GM18498 (cell line): ENCODE measurements around the gene LIMA1.
"Not testable (repeated sequence)": the region's sequence is repeated elsewhere in the genome, so short reads cannot be mapped to it uniquely, and the experiment has no call there.

Experiments
- ATAC-seq: cut with Tn5 transposase; IDR thresholded peaks from one replicate; pipeline ENCODE4 v1.9.1; 2021; ENCODE audit warnings: mild to moderate bottlenecking, moderate library complexity; ENCODE audit not compliant: unreplicated experiment

Gene LIMA1

DNA sequence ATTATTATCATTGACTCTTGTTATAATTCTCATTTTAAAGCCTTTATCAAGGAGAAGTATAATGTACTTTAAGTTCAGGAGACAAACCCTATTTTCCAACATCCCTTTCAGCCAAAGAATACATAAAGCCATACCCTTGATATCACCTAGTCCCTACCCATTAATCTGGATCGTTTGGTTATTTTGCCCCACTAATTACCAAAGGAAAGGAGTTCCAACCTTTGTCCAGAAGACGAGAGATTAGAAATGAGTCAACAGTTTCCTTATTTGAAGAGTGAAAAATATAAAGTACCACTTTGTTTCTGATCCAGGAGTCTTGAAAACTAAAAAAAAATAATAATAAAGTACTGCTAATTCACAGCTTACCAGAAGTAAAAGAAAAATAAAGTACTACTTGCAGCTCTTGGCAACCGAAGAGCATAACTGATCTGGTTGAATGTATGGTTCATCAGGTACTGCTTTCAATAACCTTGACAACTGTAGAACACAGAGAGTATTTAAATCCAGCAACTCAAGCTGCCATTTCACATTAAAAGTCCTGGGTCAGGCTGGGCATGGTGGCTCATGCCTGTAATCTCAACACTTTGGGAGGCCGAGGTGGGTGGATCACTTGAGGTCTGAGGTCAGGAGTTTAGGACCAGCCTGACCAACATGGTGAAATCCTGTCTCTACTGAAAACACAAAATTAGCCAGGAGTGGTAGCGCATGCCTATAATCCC, 33.7 kb downstream of the LIMA1 start:
- no peak for ATAC-seq

GRCh38 chr12:50248883-50249282, 34.4 kb downstream of the LIMA1 start:
- no peak for ATAC-seq

DNA sequence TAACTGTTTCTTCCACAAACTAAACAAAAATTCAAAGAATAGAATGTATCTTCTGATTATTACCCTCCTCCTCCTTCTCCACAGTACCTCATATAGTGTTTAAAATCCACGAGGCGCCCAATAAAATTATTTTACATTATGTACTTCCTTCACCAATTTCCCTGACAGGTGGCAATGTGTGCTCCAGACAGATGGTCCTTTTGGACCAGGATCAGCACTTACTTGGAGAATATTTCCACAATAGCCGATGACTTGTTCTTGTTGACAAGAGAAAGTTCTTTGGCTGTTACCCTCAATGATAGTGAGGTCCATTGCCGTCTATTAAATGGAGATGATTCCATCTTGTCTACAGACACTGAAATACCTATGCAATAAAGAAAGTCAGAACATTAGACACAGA, 34.9 kb downstream of the LIMA1 start:
- ATAC-seq: no peak

DNA sequence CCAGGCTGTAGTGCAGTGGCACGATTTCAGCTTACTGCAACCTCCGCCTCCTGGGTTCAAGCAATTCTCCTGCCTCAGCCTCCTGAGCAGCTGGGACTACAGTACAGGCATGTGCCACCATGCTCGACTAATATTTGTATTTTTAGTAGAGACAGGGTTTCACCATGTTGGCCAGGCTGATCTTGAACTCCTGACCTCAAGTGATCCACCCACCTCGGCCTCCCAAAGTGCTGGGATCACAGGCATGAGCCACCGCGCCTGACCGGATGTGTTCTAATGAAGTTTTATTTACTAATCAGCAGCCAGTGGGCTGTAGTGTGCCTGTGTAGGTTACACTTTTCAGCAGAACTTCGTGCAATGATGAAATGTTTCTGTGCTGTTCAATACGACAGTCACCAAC, 35.7 kb downstream of the LIMA1 start:
- not testable (repeated sequence) for ATAC-seq

- ATAC-seq: no peak
Observed at GRCh38 chr12:50246873-50247612, 36.3 kb downstream of the LIMA1 start.

- no peak for ATAC-seq
Observed at GRCh38 chr12:50246197-50246865, 37.0 kb downstream of the LIMA1 start.

- ATAC-seq: no peak
Observed at GRCh38 chr12:50243507-50243906, 39.8 kb downstream of the LIMA1 start.

- ATAC-seq: no peak
Observed at GRCh38 chr12:50242751-50243191, 40.5 kb downstream of the LIMA1 start.

DNA sequence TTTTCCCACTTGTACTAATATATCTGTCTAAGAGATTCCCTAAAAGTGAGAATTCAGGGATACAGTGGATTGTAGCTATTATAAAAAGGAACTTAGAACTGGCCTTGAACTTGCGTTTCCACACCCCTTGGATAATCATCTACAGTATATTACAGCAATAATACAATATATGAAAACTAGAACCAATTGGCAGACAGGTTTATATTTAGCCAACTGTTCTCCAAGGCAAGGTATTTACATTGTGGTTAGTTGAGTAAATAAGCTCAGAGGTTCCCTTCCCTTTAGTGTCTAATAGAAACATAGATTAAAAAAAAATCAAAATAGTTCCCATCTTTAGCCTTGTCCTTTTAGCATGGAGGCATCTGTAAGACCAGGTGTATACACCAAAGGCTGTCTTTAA, 42.1 kb downstream of the LIMA1 start:
- no peak for ATAC-seq

DNA sequence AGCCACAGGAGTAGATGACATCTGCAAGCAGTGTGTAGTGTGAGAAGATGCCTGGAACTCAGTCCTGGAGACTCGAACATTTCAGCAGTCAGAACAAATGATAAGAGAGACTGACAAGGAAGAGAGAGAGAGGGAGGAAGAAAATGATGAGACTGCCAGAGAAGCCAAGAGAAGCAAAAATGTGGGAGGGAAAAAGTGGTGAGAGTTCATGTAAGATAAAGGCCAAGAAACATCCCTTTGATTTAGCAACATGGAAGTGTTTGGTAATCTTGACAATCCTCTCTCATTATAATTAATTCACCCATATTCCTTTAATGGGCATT, 42.6 kb downstream of the LIMA1 start:
- ATAC-seq: no peak

GRCh38 chr12:50240096-50240791, 43.1 kb downstream of the LIMA1 start:
- ATAC-seq: no peak

DNA sequence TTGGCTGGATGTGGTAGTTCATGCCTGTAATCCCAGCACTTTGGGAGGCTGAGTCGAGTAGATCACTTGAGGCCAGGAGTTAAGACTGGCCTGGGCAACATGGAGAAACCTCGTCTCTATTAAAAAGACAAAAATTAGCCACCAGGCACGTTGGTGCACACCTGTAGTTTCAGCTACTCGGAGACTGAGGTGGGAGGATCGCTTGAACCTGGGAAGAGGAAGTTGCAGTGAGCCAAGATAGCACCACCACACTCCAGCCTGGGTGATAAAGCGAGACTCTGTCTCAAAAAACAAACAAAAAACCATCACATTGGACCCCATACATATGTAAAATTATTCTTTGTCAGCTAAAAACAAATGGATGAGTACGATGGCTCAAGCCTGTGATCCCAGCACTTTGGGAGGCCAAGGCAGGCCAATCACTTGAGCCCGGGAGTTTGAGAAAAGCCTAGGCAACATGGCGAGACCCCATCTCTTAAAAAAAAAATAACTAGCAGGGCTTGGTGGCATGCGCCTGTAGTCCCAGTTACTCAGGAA, 43.9 kb downstream of the LIMA1 start:
- no peak for ATAC-seq

DNA sequence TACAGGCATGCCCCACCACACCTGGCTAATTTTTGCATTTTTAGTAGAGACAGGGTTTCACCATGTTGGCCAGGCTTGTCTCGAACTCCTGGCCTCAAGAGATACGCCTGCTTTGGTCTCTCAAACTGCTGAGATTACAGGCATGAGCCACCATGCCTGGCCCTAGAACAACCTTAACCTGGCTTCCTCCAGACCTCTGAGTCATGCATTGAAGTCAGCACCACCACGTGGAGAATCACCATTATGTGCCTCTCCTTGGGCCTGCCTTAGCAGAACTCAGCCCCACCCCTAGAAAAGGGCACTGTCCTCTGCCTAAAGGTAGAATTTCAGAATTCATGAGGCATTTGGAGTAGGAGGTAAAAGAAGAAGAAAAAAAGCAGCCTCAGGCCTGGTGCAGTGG, 49.0 kb downstream of the LIMA1 start:
- ATAC-seq: no peak

GRCh38 chr12:50232771-50233209, 50.5 kb downstream of the LIMA1 start:
- no peak for ATAC-seq

DNA sequence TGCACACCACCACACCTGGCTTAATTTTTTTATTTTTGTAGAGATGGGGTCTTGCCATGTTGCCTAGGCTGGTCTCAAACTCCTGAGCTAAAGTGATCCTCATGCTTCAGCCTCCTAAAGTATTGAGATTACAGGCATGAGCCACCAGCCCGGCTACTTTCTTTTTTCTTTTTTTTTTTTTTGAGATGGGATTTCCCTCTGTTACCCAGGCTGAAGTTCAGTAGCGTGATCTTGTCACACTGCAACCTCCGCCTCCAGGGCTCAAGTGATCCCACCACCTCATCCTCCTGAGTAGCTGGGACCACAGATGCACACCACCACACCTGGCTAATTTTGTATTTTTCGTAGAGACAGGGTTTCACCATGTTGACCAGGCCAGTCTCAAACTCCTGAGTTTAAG, 51.1 kb downstream of the LIMA1 start:
- no peak for ATAC-seq

DNA sequence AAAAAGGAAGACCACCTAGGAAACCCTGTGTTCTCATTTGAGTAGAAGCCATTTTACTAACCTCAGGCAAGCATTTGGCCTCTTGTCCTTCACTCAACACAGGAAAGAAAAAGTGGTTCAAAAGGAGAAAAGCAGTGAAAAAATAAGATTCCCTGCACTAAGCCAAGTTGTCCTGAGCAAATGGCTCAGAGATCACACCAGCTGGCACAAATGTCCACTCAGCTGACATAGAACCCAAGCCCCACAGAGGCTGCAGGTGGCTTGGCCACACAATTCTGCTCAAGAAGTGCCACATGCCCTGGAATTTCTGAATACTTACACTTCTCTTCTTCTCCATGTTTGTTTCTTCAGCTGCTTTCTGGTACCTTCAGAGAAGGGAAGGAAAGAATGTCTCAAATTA, 52.0 kb downstream of the LIMA1 start:
- ATAC-seq: no peak

- no peak for ATAC-seq
Observed at GRCh38 chr12:50230217-50230616, 53.1 kb downstream of the LIMA1 start.

DNA sequence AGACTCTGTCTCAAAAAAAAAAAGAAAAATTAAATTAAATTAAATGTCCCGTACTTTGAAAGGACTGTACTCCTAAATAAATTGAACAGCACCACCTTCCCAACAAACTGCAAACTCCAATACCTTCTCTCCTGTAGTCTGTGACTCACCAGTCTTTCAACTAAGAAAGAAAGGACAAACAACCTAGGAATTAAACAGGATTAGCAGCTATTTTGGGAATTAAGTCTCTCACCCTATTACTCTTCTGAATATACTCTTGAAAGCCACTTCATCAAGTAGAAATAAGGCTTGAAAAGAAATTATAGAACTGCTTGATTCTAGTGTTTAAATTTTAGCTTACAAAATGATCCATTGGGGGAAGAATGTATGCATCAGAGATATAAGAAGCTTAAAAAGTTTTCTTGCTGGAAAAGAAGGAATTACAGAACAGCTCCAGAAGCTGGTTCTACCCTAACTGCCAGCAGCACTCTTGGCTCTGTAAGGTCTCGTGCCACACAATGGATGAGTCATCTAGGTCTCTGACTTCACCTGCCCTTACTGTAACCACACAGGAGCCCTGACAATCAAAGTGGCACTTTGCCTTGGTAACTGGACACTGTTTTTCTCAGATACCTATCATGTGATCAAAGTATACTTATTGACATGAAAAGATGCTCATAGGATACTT, 59.2 kb downstream of the LIMA1 start:
- ATAC-seq: peak; percentile 62

DNA sequence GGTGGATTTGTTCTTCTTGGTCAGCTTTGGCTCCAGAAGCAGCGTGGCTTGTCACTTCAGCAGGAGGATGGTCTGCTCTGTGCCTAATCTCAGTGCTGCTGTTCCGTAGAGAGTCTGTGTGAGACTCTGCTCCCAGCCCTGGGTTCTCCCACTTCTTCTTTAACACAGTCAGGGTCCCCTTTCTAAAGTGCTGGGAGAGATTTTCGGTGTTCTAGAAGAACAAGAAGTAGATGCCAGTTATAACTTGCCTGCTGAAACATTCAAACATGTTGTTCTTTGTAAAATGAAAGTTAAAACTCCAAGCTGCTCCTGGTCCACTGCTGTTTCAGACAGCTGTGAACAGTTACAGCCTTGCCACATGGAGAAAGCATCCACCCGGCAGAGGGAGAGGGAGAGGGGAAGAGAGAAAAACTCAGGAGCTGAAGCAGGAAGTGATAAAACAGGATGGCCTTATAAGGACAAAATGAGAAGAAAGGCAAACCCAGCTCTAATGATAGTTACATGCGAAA, 61.0 kb downstream of the LIMA1 start:
- ATAC-seq: peak; percentile 37

GRCh38 chr12:50221228-50222008, 61.9 kb downstream of the LIMA1 start:
- no peak for ATAC-seq
